Measurements from ENCODE around the gene GMDS. TPM values are rescaled to one million over a fixed set of nuclear protein-coding genes. Genes with fewer than 3 reads are reported as not detected.

GMDS gene
- total and polyA plus RNA-seq, 2 experiments from 2014 or later: 30.1 to 36.5 TPM

DNA sequence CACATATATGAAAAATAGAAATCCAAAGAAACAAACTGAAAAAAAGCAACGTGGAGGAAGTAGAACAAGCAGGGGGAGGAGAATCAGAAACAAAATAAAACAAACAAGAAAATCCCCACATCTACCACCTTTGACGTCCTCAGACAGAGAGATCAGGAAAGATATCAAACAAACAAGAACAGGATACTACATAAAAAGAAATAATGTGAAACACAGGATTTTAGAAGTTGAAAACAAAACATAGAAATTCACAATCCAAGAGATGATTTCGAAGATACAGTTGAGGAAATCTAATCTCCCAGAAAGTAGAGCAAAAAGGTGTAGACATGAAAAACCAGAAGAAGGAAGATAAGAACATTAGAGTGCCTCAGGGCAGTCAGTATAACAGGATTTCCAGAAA, 514.5 kb downstream of the GMDS start:
- no peak overlapping the region for H3K4me2 ChIP-seq
- H3K27me3 ChIP-seq (ENCODE audit: insufficient read depth): no peaks in the 10 kb centered on the region
- no peak overlapping the region for H3K27ac Mint-ChIP-seq
- no peaks in the 10 kb centered on the region for H3F3A ChIP-seq (replicated peaks; ENCODE audit: low read depth)
- DNase-seq (ENCODE audit: low spot score) (no peak), ATAC-seq (no peak)
- H3K4me1 Mint-ChIP-seq: peaks cover 19% of the 10 kb centered on the region
- no peak overlapping the region for H2AFZ ChIP-seq
- H3K27ac ChIP-seq (ENCODE audit: low read depth): no peak overlapping the region
- no peak for TF ChIP-seq POLR2AphosphoS5 (IDR thresholded peaks at IDR 0.05; ENCODE audit: low read depth)
- no peak for TF ChIP-seq JUNB (IDR thresholded peaks at IDR 0.05; ENCODE audit: unreplicated experiment)
- no peak for TF ChIP-seq ZNF331 (CRISPR knock-in tag; IDR thresholded peaks at IDR 0.05; ENCODE audit: low read depth)
- TF ChIP-seq STAT1 (IDR thresholded peaks at IDR 0.05; ENCODE audit: unreplicated experiment): no peak
- TF ChIP-seq ZNF114 (CRISPR knock-in tag; IDR thresholded peaks at IDR 0.05): no peak
- TF ChIP-seq, protein P1, sequence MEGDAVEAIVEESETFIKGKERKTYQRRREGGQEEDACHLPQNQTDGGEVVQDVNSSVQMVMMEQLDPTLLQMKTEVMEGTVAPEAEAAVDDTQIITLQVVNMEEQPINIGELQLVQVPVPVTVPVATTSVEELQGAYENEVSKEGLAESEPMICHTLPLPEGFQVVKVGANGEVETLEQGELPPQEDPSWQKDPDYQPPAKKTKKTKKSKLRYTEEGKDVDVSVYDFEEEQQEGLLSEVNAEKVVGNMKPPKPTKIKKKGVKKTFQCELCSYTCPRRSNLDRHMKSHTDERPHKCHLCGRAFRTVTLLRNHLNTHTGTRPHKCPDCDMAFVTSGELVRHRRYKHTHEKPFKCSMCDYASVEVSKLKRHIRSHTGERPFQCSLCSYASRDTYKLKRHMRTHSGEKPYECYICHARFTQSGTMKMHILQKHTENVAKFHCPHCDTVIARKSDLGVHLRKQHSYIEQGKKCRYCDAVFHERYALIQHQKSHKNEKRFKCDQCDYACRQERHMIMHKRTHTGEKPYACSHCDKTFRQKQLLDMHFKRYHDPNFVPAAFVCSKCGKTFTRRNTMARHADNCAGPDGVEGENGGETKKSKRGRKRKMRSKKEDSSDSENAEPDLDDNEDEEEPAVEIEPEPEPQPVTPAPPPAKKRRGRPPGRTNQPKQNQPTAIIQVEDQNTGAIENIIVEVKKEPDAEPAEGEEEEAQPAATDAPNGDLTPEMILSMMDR (conservative IDR thresholded peaks at IDR 0.05; ENCODE audit: low read depth in 2 of 2): no peak
- TF ChIP-seq CREB1 (CRISPR knock-in tag; IDR thresholded peaks at IDR 0.05; ENCODE audit: low read depth): no peak
- TF ChIP-seq EZH2phosphoT487 (IDR thresholded peaks at IDR 0.05; ENCODE audit: unreplicated experiment): no peak
- TF ChIP-seq NANOG (IDR thresholded peaks at IDR 0.05; ENCODE audit: borderline replicate concordance): no peak
- TF ChIP-seq, protein P2, sequence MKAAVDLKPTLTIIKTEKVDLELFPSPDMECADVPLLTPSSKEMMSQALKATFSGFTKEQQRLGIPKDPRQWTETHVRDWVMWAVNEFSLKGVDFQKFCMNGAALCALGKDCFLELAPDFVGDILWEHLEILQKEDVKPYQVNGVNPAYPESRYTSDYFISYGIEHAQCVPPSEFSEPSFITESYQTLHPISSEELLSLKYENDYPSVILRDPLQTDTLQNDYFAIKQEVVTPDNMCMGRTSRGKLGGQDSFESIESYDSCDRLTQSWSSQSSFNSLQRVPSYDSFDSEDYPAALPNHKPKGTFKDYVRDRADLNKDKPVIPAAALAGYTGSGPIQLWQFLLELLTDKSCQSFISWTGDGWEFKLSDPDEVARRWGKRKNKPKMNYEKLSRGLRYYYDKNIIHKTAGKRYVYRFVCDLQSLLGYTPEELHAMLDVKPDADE (IDR thresholded peaks at IDR 0.05): no peak
- TF ChIP-seq, protein P3, sequence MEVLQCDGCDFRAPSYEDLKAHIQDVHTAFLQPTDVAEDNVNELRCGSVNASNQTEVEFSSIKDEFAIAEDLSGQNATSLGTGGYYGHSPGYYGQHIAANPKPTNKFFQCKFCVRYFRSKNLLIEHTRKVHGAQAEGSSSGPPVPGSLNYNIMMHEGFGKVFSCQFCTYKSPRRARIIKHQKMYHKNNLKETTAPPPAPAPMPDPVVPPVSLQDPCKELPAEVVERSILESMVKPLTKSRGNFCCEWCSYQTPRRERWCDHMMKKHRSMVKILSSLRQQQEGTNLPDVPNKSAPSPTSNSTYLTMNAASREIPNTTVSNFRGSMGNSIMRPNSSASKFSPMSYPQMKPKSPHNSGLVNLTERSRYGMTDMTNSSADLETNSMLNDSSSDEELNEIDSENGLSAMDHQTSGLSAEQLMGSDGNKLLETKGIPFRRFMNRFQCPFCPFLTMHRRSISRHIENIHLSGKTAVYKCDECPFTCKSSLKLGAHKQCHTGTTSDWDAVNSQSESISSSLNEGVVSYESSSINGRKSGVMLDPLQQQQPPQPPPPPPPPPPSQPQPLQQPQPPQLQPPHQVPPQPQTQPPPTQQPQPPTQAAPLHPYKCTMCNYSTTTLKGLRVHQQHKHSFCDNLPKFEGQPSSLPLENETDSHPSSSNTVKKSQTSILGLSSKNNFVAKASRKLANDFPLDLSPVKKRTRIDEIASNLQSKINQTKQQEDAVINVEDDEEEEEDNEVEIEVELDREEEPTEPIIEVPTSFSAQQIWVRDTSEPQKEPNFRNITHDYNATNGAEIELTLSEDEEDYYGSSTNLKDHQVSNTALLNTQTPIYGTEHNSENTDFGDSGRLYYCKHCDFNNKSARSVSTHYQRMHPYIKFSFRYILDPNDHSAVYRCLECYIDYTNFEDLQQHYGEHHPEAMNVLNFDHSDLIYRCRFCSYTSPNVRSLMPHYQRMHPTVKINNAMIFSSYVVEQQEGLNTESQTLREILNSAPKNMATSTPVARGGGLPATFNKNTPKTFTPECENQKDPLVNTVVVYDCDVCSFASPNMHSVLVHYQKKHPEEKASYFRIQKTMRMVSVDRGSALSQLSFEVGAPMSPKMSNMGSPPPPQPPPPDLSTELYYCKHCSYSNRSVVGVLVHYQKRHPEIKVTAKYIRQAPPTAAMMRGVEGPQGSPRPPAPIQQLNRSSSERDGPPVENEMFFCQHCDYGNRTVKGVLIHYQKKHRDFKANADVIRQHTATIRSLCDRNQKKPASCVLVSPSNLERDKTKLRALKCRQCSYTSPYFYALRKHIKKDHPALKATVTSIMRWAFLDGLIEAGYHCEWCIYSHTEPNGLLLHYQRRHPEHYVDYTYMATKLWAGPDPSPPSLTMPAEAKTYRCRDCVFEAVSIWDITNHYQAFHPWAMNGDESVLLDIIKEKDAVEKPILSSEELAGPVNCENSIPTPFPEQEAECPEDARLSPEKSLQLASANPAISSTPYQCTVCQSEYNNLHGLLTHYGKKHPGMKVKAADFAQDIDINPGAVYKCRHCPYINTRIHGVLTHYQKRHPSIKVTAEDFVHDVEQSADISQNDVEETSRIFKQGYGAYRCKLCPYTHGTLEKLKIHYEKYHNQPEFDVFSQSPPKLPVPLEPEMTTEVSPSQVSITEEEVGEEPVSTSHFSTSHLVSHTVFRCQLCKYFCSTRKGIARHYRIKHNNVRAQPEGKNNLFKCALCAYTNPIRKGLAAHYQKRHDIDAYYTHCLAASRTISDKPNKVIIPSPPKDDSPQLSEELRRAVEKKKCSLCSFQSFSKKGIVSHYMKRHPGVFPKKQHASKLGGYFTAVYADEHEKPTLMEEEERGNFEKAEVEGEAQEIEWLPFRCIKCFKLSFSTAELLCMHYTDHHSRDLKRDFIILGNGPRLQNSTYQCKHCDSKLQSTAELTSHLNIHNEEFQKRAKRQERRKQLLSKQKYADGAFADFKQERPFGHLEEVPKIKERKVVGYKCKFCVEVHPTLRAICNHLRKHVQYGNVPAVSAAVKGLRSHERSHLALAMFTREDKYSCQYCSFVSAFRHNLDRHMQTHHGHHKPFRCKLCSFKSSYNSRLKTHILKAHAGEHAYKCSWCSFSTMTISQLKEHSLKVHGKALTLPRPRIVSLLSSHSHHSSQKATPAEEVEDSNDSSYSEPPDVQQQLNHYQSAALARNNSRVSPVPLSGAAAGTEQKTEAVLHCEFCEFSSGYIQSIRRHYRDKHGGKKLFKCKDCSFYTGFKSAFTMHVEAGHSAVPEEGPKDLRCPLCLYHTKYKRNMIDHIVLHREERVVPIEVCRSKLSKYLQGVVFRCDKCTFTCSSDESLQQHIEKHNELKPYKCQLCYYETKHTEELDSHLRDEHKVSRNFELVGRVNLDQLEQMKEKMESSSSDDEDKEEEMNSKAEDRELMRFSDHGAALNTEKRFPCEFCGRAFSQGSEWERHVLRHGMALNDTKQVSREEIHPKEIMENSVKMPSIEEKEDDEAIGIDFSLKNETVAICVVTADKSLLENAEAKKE (CRISPR knock-in tag; IDR thresholded peaks at IDR 0.05): no peak
- TF ChIP-seq, protein P4, sequence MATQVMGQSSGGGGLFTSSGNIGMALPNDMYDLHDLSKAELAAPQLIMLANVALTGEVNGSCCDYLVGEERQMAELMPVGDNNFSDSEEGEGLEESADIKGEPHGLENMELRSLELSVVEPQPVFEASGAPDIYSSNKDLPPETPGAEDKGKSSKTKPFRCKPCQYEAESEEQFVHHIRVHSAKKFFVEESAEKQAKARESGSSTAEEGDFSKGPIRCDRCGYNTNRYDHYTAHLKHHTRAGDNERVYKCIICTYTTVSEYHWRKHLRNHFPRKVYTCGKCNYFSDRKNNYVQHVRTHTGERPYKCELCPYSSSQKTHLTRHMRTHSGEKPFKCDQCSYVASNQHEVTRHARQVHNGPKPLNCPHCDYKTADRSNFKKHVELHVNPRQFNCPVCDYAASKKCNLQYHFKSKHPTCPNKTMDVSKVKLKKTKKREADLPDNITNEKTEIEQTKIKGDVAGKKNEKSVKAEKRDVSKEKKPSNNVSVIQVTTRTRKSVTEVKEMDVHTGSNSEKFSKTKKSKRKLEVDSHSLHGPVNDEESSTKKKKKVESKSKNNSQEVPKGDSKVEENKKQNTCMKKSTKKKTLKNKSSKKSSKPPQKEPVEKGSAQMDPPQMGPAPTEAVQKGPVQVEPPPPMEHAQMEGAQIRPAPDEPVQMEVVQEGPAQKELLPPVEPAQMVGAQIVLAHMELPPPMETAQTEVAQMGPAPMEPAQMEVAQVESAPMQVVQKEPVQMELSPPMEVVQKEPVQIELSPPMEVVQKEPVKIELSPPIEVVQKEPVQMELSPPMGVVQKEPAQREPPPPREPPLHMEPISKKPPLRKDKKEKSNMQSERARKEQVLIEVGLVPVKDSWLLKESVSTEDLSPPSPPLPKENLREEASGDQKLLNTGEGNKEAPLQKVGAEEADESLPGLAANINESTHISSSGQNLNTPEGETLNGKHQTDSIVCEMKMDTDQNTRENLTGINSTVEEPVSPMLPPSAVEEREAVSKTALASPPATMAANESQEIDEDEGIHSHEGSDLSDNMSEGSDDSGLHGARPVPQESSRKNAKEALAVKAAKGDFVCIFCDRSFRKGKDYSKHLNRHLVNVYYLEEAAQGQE (IDR thresholded peaks at IDR 0.05; ENCODE audit: unreplicated experiment): no peak
- TF ChIP-seq EZH2 (IDR thresholded peaks at IDR 0.05; ENCODE audit: low read depth, unreplicated experiment): no peak
- H3K9me3 Mint-ChIP-seq: no peaks in the 10 kb centered on the region
- H3K27me3 Mint-ChIP-seq (ENCODE audit: insufficient read depth, low read depth, poor library complexity): peaks cover 2% of the 10 kb centered on the region
- no peaks in the 10 kb centered on the region for H3K36me3 ChIP-seq (ENCODE audit: insufficient read depth)
- H3K79me2 ChIP-seq (replicated peaks; ENCODE audit: insufficient read depth): no peaks in the 10 kb centered on the region
- no peaks in the 10 kb centered on the region for H3K36me3 Mint-ChIP-seq (ENCODE audit: low read depth)
- H4K20me1 ChIP-seq (replicated peaks; ENCODE audit: insufficient read depth): no peaks in the 10 kb centered on the region
- no peak overlapping the region for H3K4me3 ChIP-seq
- H3K4me3 Mint-ChIP-seq: no peak overlapping the region
- H3K9me2 ChIP-seq (ENCODE audit: insufficient read depth): no peaks in the 10 kb centered on the region
- peaks cover 15% of the 10 kb centered on the region; the same call in 1 of the 2 replicates for H3K4me1 ChIP-seq (ENCODE audit: insufficient read depth)
